GM21526 (cell line): ENCODE data around the gene RNU6-9.

Source experiments
- ATAC-seq: cut with Tn5 transposase; IDR thresholded peaks from one replicate; pipeline ENCODE4 v1.9.1; 2021; ENCODE audit warnings: moderate library complexity; ENCODE audit not compliant: unreplicated experiment, low FRiP score

RNU6-9 gene

DNA sequence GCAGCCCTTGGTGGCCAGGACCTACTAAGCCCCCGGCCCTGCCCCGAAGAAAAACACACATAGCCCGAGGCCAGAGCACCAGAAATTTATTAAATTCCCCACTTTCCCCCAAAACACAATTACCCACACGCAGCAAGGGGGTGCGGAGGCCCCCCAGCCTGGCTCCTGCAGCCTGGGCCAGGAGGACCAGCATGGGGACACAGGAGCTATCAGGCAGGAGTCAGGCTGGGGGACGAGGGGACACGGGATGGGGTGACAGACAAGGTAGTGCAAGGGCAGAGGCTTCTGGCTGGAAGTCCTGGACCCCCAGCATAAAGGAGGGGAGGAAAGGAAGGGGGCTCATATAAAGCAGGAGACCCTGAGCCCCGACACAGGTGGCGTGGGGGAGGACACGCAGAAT lies 3.1 kb downstream of the RNU6-9 start:
- ATAC-seq = no peak

- no peak for ATAC-seq
Measured at GRCh38 chr19:896999-897398, 3.7 kb downstream of the RNU6-9 start.

GRCh38 chr19:897442-898039 lies 4.3 kb downstream of the RNU6-9 start:
- no peak for ATAC-seq

- no peak for ATAC-seq
Measured at GRCh38 chr19:898663-899062, 5.4 kb downstream of the RNU6-9 start.

GRCh38 chr19:899336-900042 lies 6.2 kb downstream of the RNU6-9 start:
- ATAC-seq = no peak

DNA sequence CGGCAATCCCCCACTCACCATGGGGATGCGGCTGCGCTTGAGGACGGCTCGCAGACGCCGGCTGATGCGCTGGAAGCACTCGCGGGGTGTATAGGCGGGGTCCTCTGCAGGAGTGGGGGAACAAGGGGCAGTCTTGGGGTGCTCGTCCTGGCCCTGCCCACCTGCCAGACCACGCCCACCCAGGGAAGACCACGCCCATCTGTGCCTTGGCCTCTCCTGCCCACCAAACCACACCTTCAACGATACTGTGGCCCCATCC lies 6.7 kb downstream of the RNU6-9 start:
- ATAC-seq = no peak

DNA sequence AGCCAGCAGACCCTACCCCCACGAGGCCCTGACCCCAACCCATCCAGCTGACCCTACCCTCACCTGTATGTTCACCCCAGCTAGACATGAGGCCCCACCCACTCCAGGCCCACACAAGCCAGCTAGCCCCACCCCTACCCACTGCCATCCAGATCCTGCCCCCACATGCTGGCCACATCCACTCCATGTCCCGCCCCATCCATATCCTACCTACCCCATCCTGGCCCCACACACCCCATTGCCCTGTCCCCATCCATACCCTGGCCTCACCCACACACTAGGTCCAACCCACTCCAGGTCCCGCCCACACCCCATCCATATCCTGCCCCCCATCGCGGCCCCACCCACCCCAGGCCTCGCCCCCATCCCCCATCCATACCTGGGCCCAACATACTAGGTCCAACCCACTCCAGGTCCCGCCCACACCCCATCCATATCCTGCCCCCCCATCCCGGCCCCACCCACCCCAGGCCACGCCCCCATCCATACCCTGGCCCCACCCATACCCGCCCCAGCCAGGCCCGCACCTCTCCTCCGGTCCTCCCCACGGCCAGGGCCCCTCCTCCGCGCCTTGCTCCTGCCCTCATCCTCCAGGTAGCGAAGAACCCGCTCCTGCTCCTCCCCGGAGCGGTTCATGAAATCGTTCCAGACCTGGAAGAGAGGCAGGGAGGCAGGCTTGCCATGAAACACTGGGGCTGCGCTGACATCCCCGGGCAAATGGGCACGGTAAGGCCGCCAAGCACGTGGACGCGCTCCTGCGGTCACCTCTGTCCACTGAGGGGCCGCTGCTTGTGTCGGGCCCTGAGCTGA lies 7.2 kb downstream of the RNU6-9 start:
- ATAC-seq = no peak

DNA sequence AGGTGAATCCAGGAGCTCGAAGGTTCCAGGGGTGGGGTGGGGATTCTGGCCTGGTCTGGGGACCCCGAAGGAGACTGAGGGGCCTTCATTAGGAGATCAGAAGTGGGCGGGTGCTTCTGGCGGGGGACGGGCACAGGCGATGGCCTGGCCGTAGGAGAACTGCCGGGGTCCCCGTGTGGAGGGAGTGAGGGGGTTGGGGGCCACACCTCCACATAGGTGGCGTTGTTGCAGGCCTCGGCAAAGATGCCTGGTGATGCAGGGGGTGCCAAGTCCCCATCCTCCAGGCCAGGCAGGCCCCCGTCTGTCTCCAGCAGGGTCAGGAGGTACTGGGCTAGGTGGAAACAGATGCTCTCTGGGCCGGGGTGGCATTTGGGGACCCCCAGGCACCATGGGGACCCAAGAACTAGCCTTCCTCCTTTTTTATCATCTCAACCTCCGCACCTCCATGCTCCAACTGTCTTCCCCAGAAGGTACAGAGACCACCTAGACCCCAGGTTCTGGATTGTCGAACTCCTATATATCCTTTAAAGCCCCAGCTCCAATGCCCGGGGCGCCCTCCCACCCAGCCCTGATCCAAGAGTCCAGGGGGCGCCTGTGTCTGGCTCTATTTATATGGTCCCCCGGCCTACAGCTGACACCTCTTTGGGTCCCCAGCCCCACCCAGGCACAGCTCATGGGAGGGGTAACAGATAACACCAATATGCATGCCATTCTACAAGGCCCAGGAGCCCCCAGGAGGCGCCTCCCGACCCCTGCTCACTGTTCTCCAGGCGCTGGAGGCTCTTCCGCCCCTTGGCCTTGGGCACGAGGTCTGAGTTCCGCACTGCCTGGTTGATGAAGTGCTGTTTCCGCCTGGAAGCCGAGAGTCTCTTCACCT lies 8.2 kb downstream of the RNU6-9 start:
- no peak for ATAC-seq

DNA sequence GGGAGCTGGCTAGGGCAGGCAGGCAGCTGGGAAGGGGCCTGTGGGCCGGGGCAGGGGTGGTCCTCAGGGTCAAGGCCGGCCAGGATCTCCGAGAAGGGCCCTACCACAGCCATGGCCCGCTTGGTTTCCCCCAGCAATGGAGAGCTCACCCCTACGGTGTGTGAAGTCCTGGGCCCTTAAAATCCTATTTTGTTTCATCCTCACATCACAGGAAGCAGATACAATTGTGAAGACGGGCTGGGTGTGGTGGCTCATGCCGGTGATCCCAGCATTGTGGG lies 8.7 kb downstream of the RNU6-9 start:
- no peak for ATAC-seq

GRCh38 chr19:902446-903226 lies 9.4 kb downstream of the RNU6-9 start:
- ATAC-seq = no peak

- no peak for ATAC-seq
Measured at GRCh38 chr19:903266-903797, 10.0 kb downstream of the RNU6-9 start.

DNA sequence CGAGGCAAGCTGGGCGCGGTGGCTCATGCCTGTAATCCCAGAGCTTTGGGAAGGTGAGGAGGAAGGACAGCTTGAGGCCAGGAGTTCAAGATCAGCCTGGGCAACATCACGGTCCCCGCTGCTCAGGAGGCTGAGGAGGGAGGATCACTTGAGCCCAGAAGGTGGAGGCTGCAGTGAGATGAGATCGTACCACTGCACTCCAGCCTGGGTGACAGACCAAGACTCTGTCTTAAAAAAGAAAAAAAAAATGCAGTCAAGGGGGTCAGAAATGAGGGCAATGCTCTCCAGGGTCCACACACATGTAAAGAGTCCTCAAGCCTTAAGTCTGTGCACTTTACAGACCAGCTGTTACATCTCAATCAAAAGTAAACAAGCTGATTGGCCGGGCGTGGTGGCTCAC lies 11.3 kb downstream of the RNU6-9 start:
- ATAC-seq = no peak

- ATAC-seq = no peak
Measured at GRCh38 chr19:906480-906879, 13.2 kb downstream of the RNU6-9 start.

DNA sequence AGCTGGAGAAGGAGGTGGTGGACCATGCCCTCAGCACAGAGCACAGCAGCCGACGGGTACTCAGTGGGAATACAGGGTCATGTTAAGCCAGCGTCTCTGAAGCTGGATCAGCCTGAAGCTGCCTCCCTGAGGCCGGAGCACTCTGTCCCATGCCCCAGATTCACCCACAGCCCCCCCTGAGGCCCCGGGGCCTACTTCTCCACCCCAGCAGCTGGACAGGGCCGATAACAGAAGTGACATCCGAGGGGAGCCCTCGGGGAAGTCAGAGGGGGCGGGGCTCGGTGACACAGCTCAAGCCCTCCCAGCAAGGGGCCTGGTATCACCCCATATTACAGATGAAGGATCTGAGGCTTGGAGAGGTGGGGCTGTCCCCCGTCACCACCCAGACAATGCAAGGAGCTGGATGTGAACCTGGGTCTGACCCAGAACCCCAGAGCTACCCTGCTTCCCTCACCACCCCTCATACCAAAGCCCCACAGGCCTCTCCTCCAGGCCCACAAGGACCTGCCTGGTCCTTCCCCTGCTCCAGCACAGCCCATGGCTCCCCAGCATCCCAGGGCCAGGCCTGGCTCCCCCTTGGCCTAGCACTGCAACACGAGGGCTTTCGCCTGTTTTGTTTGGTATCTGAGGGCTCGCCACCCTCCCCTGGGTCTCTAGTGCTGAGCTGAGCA lies 14.0 kb downstream of the RNU6-9 start:
- ATAC-seq = no peak

GRCh38 chr19:911197-912033 lies 18.1 kb downstream of the RNU6-9 start:
- no peak for ATAC-seq

DNA sequence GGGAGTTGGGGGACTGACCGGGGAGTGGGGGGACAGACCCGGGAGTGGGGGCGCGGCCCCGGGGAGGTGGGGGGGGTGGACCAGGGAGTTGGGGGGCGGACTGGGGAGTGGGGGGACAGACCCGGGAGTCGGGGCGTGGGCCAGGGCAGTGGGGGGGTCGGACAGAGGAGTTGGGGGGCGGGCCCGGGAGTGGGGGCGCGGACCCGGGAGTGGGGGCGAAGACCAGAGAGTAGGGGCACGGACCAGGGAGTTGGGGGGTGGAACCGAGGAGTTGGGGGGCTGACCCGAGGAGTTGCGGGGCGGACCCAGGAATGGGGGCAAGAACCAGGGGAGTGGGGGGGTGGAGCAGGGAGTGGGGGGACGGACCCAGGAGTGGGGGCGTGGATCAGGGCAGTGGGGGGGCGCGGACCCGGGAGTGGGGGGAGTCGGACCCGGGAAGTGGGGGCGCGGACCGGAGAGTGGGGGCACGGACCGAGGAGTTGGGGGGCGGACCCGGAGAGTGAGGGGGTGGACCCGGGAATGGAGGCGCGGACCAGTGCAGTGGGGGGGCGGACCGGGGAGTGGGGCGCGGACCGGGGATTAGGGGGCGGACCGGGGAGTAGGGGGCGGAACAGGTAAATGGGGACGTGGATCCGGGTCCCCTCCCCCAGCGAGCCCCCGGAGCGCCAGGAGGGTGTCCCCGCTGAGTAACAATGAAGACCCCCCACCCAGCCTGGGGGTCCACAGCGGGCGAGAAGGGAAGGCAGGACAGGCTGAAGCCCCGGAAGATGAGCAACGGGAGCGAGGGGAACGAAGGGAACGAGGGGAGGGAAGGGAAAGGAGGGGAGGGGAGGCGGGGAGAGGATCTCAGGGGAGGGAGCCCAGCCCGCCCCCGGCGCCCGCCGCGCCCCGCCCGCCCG lies 19.1 kb downstream of the RNU6-9 start:
- no peak for ATAC-seq

DNA sequence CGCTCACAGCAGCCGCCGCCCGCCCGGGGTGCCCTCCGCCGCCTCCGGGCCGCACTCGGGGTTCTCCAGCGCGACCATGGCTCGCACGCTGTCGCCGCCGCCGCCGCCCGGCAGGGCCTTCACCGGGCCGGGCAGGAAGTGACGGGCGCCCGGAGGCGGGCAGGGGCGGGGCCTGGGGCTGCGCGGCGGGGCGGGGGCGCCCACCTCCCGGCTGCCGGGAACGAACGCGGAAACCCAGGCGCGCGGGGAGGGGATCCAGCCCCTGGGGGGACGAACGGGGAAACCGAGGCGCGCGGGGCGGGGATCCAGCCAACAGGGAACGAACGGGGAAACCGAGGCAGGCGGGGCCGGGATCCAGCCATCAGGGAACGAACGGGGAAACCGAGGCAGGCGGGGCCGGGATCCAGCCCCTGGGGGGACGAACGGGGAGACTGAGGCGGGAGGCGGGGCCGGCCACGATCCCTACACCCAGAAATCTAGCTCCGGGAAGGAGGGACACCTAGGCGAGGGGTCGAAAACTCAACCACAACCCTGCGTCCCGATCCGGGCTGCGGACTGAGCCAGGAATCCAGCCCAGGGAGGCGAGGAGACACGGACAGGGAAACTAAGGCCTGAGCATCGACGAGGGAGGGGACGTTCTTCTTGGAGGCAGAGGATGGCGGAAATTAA lies 19.9 kb downstream of the RNU6-9 start, which contains the start of gene R3HDM4:
R3HDM4 (minus strand) TSS at position 140 of the 669 bp plus-strand sequence; CDS start at position 78, 62 bp downstream.
- peak; percentile 49 for ATAC-seq
